Gastroesophageal sphincter (tissue), 3 donors: ENCODE results near the gene RBM27.

Experiments
- POLR2A ChIP-seq, 2 donors: fragments of 450-650 bp; IDR thresholded peaks; one replicate each; pipeline ENCODE4 v1.6.1; 2017; ENCODE audit warnings: antibody characterized with exemption in 2 of 2, mild to moderate bottlenecking in 2 of 2, moderate library complexity in 1 of 2
- TF ChIP-seq, protein P1 (sequence below), 4 experiments: fragments of 200-600 bp in 2 of 4; fragments of 450-650 bp in 2 of 4; sonication (generic) in 1 of 4; IDR thresholded peaks; one replicate each; pipeline ENCODE4 v1.5.1; 2017 to 2019; ENCODE audit warnings: antibody characterized with exemption in 4 of 4, mild to moderate bottlenecking in 2 of 4, moderate library complexity in 2 of 4

GRCh38 chr5:146203872-146204192 lies 427 bp downstream of the RBM27 start:
- TF ChIP-seq, protein P1, sequence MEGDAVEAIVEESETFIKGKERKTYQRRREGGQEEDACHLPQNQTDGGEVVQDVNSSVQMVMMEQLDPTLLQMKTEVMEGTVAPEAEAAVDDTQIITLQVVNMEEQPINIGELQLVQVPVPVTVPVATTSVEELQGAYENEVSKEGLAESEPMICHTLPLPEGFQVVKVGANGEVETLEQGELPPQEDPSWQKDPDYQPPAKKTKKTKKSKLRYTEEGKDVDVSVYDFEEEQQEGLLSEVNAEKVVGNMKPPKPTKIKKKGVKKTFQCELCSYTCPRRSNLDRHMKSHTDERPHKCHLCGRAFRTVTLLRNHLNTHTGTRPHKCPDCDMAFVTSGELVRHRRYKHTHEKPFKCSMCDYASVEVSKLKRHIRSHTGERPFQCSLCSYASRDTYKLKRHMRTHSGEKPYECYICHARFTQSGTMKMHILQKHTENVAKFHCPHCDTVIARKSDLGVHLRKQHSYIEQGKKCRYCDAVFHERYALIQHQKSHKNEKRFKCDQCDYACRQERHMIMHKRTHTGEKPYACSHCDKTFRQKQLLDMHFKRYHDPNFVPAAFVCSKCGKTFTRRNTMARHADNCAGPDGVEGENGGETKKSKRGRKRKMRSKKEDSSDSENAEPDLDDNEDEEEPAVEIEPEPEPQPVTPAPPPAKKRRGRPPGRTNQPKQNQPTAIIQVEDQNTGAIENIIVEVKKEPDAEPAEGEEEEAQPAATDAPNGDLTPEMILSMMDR (IDR thresholded peaks at IDR 0.05): no peak
- no peak for TF ChIP-seq POLR2A (IDR thresholded peaks at IDR 0.05)
